NOMO-1 treated with dmso at 0.1 percent for 144 hours (cell line): ENCODE results near the gene HOXB9.

Experiments
- DNase-seq: peaks from one replicate; lab custom pipeline; 2025; ENCODE audit not compliant: unreplicated experiment; lab: John Stamatoyannopoulos, UW

Gene HOXB9

DNA sequence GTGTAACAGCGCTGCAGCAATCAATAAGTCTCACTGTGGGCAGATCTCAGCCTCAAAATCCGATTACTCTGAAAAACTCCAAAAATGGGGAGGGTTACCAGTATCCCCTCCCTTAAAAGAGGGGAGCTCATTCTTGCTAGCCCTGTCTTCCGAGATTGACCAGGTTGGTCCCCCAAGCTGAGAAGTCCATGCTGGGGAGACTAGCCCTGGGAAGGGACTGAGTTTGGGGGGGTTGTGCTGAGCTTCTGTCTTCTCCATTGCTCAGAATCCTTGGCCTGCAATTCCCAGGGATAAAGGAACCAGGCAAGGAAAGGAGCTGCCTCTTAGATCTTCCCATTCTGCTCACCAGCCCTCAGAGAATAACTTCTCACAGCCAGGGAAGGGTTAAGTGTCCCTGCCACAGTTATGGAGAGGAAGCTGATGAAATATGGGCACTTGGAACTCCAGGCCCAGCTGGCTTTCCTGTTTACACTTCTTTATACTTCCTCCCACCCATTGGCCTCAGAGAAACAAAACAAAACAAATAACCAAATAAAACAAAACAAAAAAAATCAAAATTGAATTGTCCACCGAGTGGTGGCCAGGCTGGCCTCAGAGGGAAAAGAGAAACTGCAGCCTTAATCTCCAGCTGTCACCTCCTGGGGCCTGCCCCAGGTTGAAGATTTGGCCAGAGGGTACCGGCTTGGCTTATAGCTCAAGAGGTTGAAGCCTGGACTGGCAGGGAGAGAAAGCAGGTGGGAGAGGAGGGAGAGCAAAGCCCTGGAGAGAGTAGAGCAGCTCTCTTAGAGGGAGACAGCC, 38.7 kb downstream of the HOXB9 start:
- DNase-seq, result no peak

- no peak for DNase-seq
These were observed 39.6 kb downstream of the HOXB9 start for GRCh38 chr17:48586355-48587258.

DNA sequence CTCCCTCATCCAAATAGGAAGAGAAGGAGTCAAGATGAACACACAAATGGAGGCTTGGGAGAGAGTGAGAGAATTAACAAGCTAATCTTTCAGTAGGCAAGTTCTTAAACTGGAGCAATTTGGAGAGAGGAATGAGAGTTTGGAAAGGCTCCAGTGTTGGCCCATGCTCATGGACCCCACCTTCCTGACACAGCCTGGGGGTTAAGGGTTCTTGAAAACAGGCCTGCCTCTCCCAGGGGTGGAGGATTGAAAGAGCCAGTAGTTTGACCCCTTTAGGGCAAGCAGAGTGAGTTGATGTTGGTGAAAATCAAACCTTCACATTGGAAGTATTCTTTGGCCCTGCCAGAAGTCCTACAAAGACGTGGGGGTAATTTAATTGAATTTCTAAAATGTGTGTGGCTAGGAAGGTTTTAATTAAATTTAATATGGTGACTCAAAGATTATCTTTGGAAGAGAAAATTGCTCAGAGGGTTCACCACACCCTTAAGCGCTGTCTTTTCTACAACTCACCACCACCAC, 41.9 kb downstream of the HOXB9 start:
- no peak for DNase-seq

DNA sequence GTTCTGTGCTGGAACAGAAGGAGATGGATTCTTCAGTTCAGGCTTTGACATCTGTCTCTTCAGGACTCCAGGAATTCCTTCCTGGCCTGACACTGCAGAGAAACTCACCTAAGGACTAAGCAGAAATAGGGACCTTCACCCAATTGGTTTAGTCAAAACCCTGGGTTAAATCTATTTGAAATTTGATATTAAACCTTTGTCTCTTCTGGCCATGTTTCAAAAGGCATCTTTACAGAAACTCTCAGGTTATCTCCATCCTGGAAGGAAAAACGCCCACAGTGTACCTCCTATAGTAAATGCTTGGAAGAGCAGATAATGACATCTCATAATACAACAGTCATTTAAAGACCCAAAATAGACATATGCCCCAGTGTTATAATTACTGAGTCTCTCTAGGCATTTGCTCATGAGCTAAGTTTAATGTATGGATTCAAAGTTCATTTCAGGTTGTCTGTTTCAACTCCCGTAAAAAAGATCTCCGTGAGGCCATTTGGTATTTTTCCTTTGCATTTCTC, 42.4 kb downstream of the HOXB9 start:
- DNase-seq, result no peak

DNA sequence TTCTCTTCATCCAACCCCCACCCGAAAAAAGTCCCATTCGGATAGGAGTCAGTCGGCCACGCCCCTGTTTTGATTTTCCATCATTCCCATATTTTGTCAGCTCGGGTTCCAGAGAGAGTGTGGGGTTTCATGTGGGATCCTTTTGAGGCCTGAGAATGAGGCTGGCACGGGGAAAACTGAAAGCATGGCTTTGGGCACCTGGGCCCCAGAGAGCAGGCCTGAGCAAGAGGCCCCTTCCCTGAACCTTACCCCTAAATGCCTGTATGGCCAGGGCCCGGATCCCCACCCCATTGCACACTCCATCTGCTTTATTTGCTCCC, 43.4 kb downstream of the HOXB9 start:
- DNase-seq, result no peak

- no peak for DNase-seq
These were observed 46.2 kb downstream of the HOXB9 start for GRCh38 chr17:48579760-48580554.

- no peak for DNase-seq
These were observed 46.7 kb downstream of the HOXB9 start for GRCh38 chr17:48579471-48579759.

DNA sequence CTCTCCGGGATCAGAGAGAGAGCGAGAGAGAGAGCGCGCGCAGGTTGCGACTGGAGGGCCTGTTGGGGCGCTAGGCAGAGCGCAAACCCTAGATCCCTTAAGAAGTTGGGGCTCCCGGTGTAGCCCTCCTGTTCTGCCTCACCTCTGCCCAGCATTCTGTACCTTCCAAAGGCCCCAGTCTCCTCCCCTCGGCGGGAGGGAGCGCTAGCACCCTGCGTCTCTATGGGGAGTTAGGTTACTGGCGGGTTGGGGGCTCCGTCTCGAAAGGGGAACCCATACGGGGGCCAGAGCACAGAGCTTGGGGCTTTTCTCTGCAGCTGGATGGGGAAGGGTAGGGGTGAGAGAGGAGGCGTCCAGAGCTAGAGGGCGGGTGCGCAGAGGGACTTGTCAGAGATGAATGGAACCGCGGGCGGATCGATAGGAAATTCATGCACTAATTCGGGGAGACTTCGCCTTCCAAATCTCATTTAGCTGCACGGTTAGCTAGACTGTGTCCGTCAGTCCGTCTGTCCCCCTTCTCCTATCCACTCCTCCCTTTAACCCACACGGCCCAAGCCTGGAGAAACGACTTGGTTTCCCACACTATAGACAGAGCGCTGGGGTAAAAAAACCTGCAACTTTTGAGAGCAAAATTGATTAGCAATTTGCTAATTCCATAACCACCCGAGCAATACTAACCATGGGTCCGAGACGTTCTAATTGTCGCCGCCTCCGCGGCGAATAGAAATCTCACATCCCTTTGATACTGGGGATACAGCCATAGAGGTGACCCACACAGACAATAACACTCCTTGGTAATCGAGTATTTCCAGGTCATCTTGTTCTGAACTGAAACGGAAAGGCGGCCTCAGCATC, 47.3 kb downstream of the HOXB9 start:
- DNase-seq, result no peak

GRCh38 chr17:48577946-48578615, 48.1 kb downstream of the HOXB9 start, which contains the start of gene HOXB4:
Gene HOXB4, minus strand, starts transcription at chr17:48578350. Its CDS starts 31 bp downstream, at chr17:48578319.
- peak; percentile 42 for DNase-seq

DNA sequence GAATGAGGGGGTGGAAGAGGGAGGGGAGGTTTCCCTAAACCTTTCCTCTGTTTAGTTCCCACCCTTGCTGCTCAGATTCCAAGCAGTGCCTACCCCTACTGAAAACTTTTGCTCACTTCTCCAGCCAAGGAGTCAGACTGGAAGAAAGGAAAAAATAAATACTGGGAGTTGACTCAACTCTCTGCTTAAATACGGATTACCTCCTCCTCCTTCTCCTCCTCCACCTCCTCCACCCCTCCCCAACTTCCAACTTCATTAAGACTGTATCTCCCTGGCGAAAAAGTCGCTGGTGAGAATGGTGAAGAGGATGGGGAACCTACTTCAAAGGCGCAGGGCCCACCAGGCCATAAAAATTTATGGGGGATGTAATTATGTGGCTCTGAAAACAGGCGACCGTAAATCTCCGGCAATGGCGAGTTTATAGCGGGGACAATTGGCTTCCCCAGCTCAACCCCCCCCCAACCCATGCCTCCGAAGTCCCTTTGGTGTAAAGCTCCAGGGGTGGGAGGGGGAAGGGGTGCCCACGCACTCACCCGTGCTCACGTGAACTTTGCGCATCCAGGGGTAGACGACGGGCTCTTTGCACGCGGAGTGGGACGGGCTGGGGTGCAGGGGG, 48.7 kb downstream of the HOXB9 start:
- no peak for DNase-seq

DNA sequence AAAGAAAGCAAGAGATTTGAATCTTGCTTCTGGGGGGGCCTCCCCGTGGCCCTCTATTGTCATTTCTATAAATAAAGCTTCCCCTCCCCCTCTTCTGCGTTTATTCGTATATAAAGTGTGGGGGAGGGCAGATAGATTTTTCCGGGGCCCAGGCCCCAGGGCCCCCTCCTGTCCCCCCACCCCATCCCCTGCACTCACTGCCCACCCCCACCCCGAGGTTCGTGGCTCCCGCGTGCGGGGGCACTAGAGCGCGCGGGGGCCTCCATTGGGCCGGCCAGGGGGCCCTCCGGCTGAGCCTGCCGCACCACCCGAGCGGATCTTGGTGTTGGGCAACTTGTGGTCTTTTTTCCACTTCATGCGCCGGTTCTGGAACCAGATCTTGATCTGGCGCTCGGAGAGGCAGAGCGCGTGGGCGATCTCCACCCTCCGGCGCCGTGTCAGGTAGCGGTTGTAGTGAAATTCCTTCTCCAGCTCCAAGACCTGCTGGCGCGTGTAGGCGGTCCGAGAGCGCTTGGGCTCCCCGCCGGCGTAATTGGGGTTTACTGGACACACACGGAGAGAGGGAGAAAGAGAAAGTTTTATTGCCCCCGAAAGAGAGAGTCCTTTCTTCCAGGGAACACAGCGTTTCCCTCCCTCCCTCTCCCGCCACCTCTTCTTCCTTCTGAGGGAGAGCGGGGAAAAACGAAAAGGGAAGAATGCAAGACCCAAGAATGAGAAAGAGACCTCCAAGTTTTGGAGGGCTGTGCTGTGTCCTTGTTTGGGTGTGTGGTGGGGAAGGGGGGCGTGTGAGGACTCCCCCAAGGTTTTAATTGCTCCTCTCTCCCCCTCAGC, 49.5 kb downstream of the HOXB9 start:
- no peak for DNase-seq

GRCh38 chr17:48575673-48576478, 50.3 kb downstream of the HOXB9 start:
- no peak for DNase-seq

- no peak for DNase-seq
These were observed 51.0 kb downstream of the HOXB9 start for GRCh38 chr17:48575066-48575582.

DNA sequence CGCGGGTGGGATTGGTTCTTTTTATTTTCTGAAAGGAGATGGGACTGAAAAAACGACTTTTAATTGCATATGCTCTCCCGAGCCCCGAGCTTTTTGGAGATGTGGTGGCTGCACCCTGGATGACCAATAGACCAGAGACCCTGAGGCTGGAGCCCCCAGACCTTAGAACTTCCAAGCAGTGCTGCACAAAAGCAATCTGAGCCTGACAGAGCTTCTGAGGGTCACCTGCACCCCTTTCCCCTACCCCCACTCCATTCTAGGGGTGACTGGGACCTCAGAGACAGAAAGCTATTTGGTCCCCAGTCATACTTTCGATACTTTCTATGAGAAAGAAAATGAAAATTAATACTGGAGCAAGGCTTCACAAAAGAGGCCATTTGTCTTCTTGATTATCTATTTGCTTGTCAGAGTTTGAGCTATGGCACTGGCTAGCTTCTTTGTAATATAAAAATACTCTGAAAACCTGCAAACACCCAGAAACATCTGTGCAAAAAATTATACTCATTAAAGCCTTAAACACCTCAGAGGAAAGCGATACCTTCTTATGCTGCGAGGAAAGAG, 51.6 kb downstream of the HOXB9 start:
- no peak for DNase-seq

DNA sequence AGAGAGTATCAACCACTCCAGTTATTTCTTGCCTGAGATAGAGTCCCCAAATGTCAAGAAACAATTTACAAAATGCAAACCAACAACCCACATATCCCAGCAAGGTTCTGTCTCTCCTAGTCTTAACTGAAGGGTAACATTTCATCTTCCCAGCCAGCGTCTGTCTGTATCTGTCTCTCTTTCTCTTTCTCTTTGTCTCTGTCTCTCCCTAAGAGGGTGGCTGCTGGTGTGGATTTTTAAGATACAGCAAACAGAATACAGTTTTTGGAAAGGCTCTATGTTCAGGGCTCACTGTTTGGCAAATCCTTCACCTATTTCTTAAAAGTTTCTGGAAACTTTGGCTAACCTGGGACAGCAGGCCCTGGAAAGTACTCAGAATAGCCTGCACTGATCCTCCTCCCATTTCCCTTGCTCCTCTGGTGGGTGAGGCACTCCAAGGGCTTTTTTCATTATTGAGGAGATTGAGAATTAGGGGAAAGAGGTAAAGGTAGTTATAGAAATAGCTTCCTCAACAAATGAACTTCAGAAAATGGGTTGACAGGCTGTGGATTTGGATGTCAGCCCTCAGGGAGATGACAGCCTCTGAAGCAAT, 54.2 kb downstream of the HOXB9 start:
- DNase-seq, result no peak
